Epithelial cell of esophagus (primary cell): ENCODE results near the gene ATRN.

ENCODE experiments used
- DNase-seq: peaks from one replicate; pipeline ENCODE4 v3.0.0; 2010; ENCODE audit warnings: low read depth
- H3K4me3 ChIP-seq: 2 replicates; pipeline ENCODE4 v1.5.1; 2011; ENCODE audit warnings: mild to moderate bottlenecking, low read length, control low read depth
- TF ChIP-seq, protein P1 (sequence below): IDR thresholded peaks from 2 replicates; pipeline ENCODE4 v1.5.1; 2011; ENCODE audit warnings: low read depth, mild to moderate bottlenecking, low read length, control low read depth, inconsistent platforms; ENCODE audit not compliant: insufficient read depth; ENCODE audit errors: missing control alignments

ATRN gene

DNA sequence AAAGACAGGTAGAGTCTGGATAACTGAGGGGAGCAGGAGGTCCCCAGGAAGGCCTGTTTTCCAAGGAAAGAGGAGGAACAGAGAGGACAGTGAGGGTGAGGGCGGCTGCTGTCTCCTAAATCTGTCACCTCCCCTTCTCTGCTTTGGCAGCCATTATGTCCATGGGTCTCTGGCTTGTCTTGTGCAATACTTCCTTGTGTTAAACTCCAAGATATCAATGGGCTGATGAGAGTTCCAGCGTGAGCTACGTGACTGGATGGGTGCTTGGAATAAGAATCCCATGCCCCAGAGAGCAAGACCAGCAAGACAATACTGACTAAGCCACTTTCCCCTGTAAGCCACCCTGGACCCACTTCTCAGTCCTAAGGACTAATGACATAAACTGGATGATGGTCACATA, 37.1 kb upstream of the ATRN start:
- no peak for DNase-seq
- TF ChIP-seq, protein P1, sequence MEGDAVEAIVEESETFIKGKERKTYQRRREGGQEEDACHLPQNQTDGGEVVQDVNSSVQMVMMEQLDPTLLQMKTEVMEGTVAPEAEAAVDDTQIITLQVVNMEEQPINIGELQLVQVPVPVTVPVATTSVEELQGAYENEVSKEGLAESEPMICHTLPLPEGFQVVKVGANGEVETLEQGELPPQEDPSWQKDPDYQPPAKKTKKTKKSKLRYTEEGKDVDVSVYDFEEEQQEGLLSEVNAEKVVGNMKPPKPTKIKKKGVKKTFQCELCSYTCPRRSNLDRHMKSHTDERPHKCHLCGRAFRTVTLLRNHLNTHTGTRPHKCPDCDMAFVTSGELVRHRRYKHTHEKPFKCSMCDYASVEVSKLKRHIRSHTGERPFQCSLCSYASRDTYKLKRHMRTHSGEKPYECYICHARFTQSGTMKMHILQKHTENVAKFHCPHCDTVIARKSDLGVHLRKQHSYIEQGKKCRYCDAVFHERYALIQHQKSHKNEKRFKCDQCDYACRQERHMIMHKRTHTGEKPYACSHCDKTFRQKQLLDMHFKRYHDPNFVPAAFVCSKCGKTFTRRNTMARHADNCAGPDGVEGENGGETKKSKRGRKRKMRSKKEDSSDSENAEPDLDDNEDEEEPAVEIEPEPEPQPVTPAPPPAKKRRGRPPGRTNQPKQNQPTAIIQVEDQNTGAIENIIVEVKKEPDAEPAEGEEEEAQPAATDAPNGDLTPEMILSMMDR, result no peak
- H3K4me3 ChIP-seq, result no peak overlapping the region

DNA sequence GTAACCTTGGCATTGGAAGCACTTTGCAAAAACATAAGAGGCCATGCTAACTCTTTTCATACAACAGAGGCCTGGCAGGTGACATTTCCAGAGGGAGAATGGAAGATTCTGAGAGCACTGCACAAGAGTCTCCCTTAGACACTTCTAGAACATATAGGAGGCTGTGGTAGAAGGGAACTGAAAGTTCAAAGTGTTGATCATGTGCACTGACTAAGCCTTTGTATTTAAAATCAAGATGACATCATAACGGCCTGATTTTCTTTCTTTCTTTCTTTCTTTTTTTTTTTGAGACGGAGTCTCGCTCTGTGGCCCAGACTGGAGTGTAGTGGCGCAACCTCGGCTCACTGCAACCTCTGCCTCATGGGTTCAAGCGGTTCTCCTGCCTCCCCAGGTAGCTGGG, 36.6 kb upstream of the ATRN start:
- TF ChIP-seq, protein P1, result no peak
- H3K4me3 ChIP-seq, result no peak overlapping the region
- DNase-seq, result no peak

DNA sequence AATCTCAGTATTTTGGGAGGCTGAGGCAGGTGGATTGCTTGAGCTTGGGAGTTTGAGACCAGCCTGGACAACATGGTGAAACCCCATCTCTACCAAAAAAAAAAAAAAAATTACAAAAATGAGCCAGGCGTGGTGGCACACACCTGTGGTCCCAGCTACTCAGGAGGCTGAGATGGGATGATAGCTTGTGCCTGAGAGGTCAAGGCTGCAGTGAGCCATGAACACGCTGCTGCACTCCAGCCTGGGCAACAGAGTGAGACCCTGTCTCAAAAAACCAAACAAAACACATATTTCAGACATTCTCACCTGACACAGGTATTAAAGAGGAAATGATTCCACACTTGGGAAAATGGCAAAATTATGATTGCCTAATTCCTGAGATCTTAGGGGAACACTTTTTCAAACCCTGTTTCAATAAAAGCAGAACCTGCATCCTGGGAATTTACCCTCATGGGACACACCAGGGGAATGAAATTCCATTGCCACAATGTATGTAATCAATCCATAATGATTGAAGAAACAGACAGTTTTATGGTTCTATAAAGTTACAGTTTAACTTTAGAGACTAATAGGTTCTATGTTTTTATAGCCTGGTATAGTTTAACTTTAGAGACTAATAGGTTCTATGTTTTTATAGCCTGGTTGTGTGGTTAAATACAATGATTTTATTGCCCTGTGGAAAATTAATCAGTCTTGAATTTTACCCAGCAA, 33.8 kb upstream of the ATRN start:
- TF ChIP-seq, protein P1, result no peak
- no peak for DNase-seq
- no peak overlapping the region for H3K4me3 ChIP-seq

DNA sequence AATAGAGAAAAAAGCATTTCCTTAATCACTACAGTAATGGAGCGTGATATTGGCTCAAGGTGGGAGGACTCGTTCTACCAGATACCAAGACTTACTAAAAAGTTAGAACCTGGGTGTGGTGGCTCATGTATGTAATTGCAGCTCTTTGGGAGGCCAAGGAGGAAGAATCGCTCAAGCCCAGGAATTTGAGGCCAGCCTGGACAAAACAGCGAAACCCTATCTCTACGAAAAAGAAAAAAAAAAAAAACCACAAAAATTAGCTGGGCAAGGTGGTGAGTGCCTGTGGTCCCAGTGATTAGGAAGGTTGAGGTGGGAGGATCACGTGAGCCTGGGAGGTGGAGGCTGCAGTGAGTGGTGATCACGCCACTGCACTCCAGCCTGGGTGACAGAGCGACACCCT, 24.0 kb upstream of the ATRN start:
- peak; percentile 94 for DNase-seq

DNA sequence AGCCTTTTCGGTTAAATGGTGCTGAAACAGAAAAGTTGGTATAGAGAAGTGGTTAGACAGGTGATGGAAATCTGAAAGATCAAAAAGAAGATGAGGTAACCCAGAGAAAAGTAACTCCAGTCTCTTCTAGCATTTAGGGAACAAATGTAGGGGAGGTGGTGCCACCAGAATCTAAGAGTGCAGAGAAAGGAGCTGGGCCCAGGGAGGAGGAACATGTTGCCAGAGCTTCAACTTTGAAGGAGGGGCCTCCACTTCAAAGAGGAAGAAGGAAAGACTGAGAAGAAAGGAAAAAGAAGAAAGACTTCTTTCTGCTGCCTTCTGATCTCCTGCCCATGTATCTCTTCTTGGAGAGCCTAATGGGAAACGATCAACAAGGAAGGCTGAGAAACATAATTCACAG, 23.5 kb upstream of the ATRN start:
- DNase-seq, result no peak
- TF ChIP-seq, protein P1, result no peak
- H3K4me3 ChIP-seq, result no peak overlapping the region

More for the DNA sequence above, 24.0 kb upstream of the ATRN start:
- TF ChIP-seq, protein P1, result peak; percentile 32
- H3K4me3 ChIP-seq, result no peak overlapping the region

DNA sequence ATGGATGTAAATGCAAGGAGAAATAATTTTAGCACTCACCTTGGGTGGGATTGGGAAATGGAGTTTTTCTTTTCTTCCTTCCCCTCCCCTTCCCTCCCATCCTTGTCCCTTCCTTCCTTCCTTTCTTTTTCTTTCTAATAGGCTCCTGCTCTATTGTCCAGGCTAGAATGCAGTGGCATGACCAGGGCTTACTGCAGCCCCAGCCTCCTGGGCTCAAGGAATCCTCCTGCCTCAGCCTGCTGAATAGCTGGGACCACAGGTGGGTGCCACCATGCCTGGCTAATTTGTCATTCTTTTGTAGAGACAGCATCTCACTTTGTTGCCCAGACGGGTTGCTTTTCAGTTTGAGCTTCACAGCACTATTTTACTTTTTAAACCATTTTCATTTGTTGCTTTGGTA, 21.5 kb upstream of the ATRN start:
- TF ChIP-seq, protein P1, result no peak
- H3K4me3 ChIP-seq, result no peak overlapping the region
- no peak for DNase-seq

DNA sequence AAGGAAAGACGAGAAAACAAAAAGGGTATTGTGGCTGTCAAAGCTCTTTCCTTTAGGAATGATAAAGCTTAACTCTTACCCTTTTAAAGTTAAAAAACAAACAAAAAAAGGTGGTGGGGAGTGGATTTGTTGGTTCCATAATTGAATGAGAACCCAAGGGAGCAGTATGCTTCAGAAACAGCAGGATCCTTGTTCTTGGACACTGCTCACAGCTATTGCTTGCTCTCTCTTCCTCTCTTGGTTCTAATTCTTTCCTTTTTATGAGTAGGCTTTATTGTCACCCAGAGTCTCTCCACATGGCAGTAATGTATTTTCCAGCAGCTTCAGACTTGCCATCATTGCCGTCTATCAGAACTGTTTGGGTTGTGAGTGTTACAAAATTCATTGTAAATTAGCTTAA, 18.7 kb upstream of the ATRN start:
- TF ChIP-seq, protein P1, result no peak
- no peak for DNase-seq
- no peak overlapping the region for H3K4me3 ChIP-seq
